Activated naive CD4-positive, alpha-beta T cell treated with anti-CD3 and anti-CD28 coated beads, Interleukin-2, amount 50 U/mL, for 72 hours (primary cell): Measurements from ENCODE around the gene ZNF146. TPM values are rescaled to one million over a fixed set of nuclear protein-coding genes. Genes with fewer than 3 reads are reported as not detected.
"Not testable (repeated sequence)": the region's sequence is repeated elsewhere in the genome, so short reads cannot be mapped to it uniquely, and the experiment has no call there.

Source experiments
- ATAC-seq, 2 donors: fragments of 150-1000 bp; cut with Tn5 transposase; 2 replicates each; pipeline ENCODE4 v1.10.0; 2021; ENCODE audit warnings: mild to moderate bottlenecking in 2 of 2, moderate library complexity in 2 of 2
- DNase-seq, 2 donors: peaks; one replicate each; pipeline ENCODE4 v3.0.0; 2021 to 2022; ENCODE audit warnings: low spot score in 2 of 2
- H3K27ac Mint-ChIP-seq, 2 donors: one replicate each; pipeline ENCODE4 v1.8.0; 2022; ENCODE audit warnings: mild to moderate bottlenecking in 2 of 2, mixed read lengths in 2 of 2
- H3K36me3 Mint-ChIP-seq, 2 donors: one replicate each; pipeline ENCODE4 v1.8.0; 2022; ENCODE audit warnings: mixed read lengths in 2 of 2
- H3K9me3 Mint-ChIP-seq, 2 donors: one replicate each; pipeline ENCODE4 v1.8.0; 2022; ENCODE audit warnings: mixed read lengths in 2 of 2
- total RNA-seq, 2 donors: library from RNA; stranded (reverse); gene quantifications; one replicate each; pipeline ENCODE4 v1.2.3, GENCODE V29; 2022

Gene ZNF146
- total RNA-seq, 2 donors from 2014 or later, result 64.1 to 90.3 TPM

DNA sequence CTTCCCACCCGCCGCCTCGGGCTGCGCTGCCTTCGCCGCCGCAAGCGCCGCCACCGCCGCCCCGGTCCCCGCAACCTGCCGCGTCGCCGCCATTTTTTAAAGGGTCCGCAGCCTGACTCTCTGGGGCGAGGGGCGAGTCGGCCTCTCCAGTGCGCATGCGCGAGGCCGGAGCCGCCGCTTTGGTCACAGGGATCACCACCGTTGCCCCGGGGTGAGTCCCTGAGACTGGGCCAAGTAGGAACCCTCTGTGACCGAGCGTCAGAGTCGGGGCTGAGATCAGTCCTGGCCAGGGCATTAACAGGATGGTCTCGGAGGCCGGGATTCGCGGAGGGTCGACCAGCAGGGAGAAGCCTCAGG lies 42.6 kb downstream of the ZNF146 start:
- ATAC-seq (no peak), DNase-seq (no peak)
- Mint-ChIP-seq H3K27ac (no peak overlapping the region), H3K9me3 (peaks cover 19 to 26% of the 10 kb centered on the region in 2 donors), H3K36me3 (peaks cover 31 to 42% of the 10 kb centered on the region in 2 donors)

- peaks cover 31 to 49% of the 10 kb centered on the region in 2 donors for H3K36me3 Mint-ChIP-seq
- no peak for DNase-seq
- H3K27ac Mint-ChIP-seq, result no peak overlapping the region
- peaks cover 23 to 26% of the 10 kb centered on the region in 2 donors for H3K9me3 Mint-ChIP-seq
- ATAC-seq, result no peak
Observed at GRCh38 chr19:36258028-36258875, 43.3 kb downstream of the ZNF146 start.

GRCh38 chr19:36259211-36259610 lies 44.3 kb downstream of the ZNF146 start:
- DNase-seq, result no peak
- no peak for ATAC-seq
- peaks cover 31 to 53% of the 10 kb centered on the region in 2 donors for H3K36me3 Mint-ChIP-seq
- peaks cover 24 to 32% of the 10 kb centered on the region in 2 donors for H3K9me3 Mint-ChIP-seq
- no peak overlapping the region for H3K27ac Mint-ChIP-seq

GRCh38 chr19:36265064-36265463 lies 50.2 kb downstream of the ZNF146 start:
- ATAC-seq (no peak), DNase-seq (no peak)
- Mint-ChIP-seq H3K36me3 (peaks cover 17 to 42% of the 10 kb centered on the region in 2 donors), H3K9me3 (peaks cover 6 to 42% of the 10 kb centered on the region in 2 donors), H3K27ac (no peak overlapping the region)

GRCh38 chr19:36265856-36266374 lies 51.0 kb downstream of the ZNF146 start:
- DNase-seq (no peak), ATAC-seq (no peak)
- peaks cover 6 to 42% of the 10 kb centered on the region in 2 donors for H3K9me3 Mint-ChIP-seq
- H3K27ac Mint-ChIP-seq, result no peak overlapping the region
- peaks cover 17 to 42% of the 10 kb centered on the region in 2 donors for H3K36me3 Mint-ChIP-seq

GRCh38 chr19:36266375-36266961 lies 51.6 kb downstream of the ZNF146 start:
- peaks cover 6 to 42% of the 10 kb centered on the region in 2 donors for H3K9me3 Mint-ChIP-seq
- no peak for DNase-seq
- H3K36me3 Mint-ChIP-seq, result peaks cover 17 to 42% of the 10 kb centered on the region in 2 donors
- no peak for ATAC-seq
- H3K27ac Mint-ChIP-seq, result no peak overlapping the region

- DNase-seq, result no peak
- H3K27ac Mint-ChIP-seq, result no peak overlapping the region
- no peak for ATAC-seq
- peaks cover 6 to 42% of the 10 kb centered on the region in 2 donors for H3K9me3 Mint-ChIP-seq
- peaks cover 17 to 42% of the 10 kb centered on the region in 2 donors for H3K36me3 Mint-ChIP-seq
Observed at GRCh38 chr19:36267061-36267845, 52.3 kb downstream of the ZNF146 start.

DNA sequence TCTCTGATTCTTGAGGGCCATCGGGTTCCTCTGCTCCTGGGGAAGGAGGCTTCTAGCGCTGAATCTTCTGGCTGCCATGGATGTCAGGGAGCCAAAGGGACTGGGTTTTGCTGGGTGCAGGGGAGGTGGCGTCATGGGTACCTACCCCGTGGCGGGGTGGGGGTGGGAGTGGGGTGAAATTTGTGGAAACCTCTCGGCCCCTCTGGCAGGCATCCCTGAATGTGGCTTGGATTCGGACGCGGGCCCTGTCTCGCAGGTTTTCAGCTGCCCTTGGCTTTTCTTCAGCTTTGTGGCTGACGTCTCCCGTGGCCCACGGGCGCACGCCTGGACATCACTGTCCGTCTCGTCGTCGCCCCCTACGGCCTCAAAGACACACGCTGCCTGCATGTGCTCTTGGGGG lies 53.2 kb downstream of the ZNF146 start:
- Mint-ChIP-seq H3K36me3 (peaks cover 17 to 37% of the 10 kb centered on the region in 2 donors), H3K9me3 (peaks cover 6 to 40% of the 10 kb centered on the region in 2 donors)
- ATAC-seq, DNase-seq, H3K27ac Mint-ChIP-seq: not testable (repeated sequence)

DNA sequence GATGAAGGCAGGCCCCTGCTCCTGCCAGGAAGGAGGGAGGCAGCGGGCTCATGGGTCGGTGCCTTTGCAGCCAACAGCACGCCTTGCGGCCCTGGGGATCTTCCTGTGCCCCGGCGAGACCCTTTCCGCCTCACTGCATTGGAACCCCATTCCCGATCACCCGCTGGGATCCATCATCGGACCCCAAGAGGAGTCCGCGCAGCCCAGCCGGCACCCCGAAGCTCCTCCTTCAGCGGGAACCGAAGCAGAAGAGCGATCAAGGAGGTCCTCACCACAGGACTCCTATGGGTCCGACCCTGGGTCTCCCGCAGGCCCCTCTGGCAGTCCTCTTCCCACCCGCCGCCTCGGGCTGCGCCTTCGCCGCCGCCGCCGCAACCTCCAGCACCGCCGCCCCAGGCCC lies 53.7 kb downstream of the ZNF146 start:
- not testable (repeated sequence) for H3K27ac Mint-ChIP-seq, DNase-seq

DNA sequence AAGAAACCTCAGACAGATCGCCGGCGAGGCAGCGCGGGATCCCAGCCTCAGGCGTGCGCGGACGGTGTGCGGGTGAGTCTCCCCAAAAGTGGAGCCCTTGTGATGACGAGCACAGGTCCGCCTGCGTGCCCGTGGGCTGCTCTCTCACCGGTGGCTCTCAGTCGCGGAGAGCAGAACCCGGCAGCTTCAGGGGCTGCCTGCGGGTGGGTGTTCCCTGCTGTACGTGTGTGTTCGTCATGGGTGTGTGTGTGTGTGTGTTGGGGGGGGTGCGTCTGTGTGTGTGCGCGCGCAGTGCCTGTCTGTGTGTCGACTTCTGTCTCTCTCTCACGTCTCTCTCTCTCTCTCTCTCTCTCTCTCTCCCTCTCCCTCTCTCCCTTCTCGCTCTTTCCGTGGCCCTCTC lies 54.4 kb downstream of the ZNF146 start:
- Mint-ChIP-seq H3K9me3 (peaks cover 6 to 28% of the 10 kb centered on the region in 2 donors), H3K36me3 (peaks cover 18 to 25% of the 10 kb centered on the region in 2 donors)
- not testable (repeated sequence) for DNase-seq, H3K27ac Mint-ChIP-seq, ATAC-seq

More for the DNA sequence above, 53.7 kb downstream of the ZNF146 start:
- Mint-ChIP-seq H3K9me3 (peaks cover 6 to 35% of the 10 kb centered on the region in 2 donors), H3K36me3 (peaks cover 17 to 32% of the 10 kb centered on the region in 2 donors)
- not testable (repeated sequence) for ATAC-seq

Other genes with a start within 250 kb of the ZNF146 start
- 10 to 100 TPM; 23.0 to 24.7 TPM for gene SDHAF1, start 219.9 kb upstream of the ZNF146 start, total RNA-seq
- 1 to 10 TPM; 1.8 to 2.6 TPM for gene SYNE4, start 206.3 kb upstream of the ZNF146 start, total RNA-seq
- 10 to 100 TPM; 50.4 to 74.0 TPM for gene ALKBH6, start 200.9 kb upstream of the ZNF146 start, total RNA-seq
- gene CLIP3, start 182.2 kb upstream of the ZNF146 start, total RNA-seq, result under 1 TPM; 0.66 to 0.96 TPM
- gene THAP8, start 160.8 kb upstream of the ZNF146 start, total RNA-seq, result 1 to 10 TPM; 3.5 to 4.1 TPM
- 10 to 100 TPM; 17.5 to 84.0 TPM for gene WDR62, start 160.2 kb upstream of the ZNF146 start, total RNA-seq
- not detected for gene OVOL3, start 104.0 kb upstream of the ZNF146 start, total RNA-seq
- gene POLR2I, start 100.2 kb upstream of the ZNF146 start, total RNA-seq, result 10 to 100 TPM; 39.1 to 66.3 TPM
- 100 to 1,000 TPM in 1 of 2 donors, 10 to 100 TPM in 1; 94.4 to 107 TPM for gene TBCB, start 99.6 kb upstream of the ZNF146 start, total RNA-seq
- 100 to 1,000 TPM; 234 to 377 TPM for gene CAPNS1, start 75.0 kb upstream of the ZNF146 start, total RNA-seq
- gene COX7A1, start 62.7 kb upstream of the ZNF146 start, total RNA-seq, result not detected
- gene ZNF565, start 441 bp upstream of the ZNF146 start, total RNA-seq, result 1 to 10 TPM; 2.6 to 6.4 TPM
- gene ZFP14, start 164.1 kb downstream of the ZNF146 start, total RNA-seq, result 1 to 10 TPM; 2.3 to 2.4 TPM
- gene ZFP82, start 203.5 kb downstream of the ZNF146 start, total RNA-seq, result 1 to 10 TPM; 3.5 to 5.0 TPM